ENCODE measurements around the gene SLC1A4. TPM values are rescaled to one million over a fixed set of nuclear protein-coding genes. Genes with fewer than 3 reads are reported as not detected.
"Not testable (repeated sequence)": the region's sequence is repeated elsewhere in the genome, so short reads cannot be mapped to it uniquely, and the experiment has no call there.

Gene SLC1A4
- total and polyA plus RNA-seq, 7 donors = 3.4 to 50.3 (median 13.9) TPM

DNA sequence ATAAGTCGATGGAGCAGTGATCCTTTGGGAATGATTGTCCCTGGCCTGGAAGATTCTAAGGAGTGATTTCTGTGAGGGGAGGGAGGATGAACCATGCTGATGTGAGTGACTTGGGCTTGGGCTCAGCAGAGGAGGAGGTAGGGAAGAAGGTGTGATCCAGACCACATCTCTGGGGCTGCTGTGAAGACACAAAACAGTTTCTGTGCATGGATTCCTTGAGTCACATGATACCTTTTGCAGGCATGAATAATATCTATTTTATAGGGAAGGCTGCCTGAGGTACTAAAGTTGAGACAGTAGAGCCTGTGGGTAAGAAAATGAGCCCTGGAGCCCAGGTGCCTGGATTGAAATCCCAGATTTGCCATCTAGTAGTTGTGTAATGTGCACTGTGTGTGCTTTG is 29.8 kb downstream of the SLC1A4 start:
- DNase-seq (no peak), ATAC-seq (no peak)
- no peak overlapping the region for H3K4me3 ChIP-seq
- no peaks in the 10 kb centered on the region for H3K4me1 ChIP-seq
- no peaks in the 10 kb centered on the region for H3K27me3 ChIP-seq (ENCODE audit: insufficient read depth in 3 of 3, low read length in 2 of 3)
- TF ChIP-seq CTCF (IDR thresholded peaks at IDR 0.05) = no peak
- H3K27ac ChIP-seq = no peak overlapping the region
- H3K9me3 ChIP-seq = no peaks in the 10 kb centered on the region
- peaks cover 5 to 99% of the 10 kb centered on the region in 2 donors for H3K36me3 ChIP-seq (ENCODE audit: insufficient read depth in 1 of 2, low read depth in 1 of 2)
- intact Hi-C loops (cut with DNase I) = no loop called here
- WGBS, 3 donors = 42 to 70% (median 70%) methylated on average over 1 of the region's 1 CpG

GRCh38 chr2:65019675-65020195 is 30.5 kb downstream of the SLC1A4 start:
- ATAC-seq = no peak
- no peak for TF ChIP-seq CTCF (IDR thresholded peaks at IDR 0.05)
- Histone ChIP-seq H3K4me1 (no peaks in the 10 kb centered on the region), H3K9me3 (no peaks in the 10 kb centered on the region), H3K4me3 (no peak overlapping the region), H3K27me3 (ENCODE audit: insufficient read depth in 3 of 3, low read length in 2 of 3) (no peaks in the 10 kb centered on the region), H3K27ac (no peak overlapping the region), H3K36me3 (ENCODE audit: insufficient read depth in 1 of 2, low read depth in 1 of 2) (peaks cover 5 to 91% of the 10 kb centered on the region in 2 donors)
- intact Hi-C loops (cut with DNase I) = no loop called here
- WGBS, 3 donors = 91 to 99% (median 95%) methylated on average over 8 of the region's 8 CpGs
- no peak for DNase-seq

GRCh38 chr2:65020251-65020650 is 31.1 kb downstream of the SLC1A4 start:
- intact Hi-C loops (cut with DNase I) = not testable (repeated sequence)
- peaks cover 5 to 86% of the 10 kb centered on the region in 2 donors for H3K36me3 ChIP-seq (ENCODE audit: insufficient read depth in 1 of 2, low read depth in 1 of 2)

GRCh38 chr2:65020943-65021528 is 31.8 kb downstream of the SLC1A4 start:
- 48 to 68% (median 53%) methylated on average over 11 of the region's 11 CpGs for WGBS, 3 donors
- H3K27me3 ChIP-seq (ENCODE audit: insufficient read depth in 3 of 3, low read length in 2 of 3) = no peaks in the 10 kb centered on the region
- no peaks in the 10 kb centered on the region for H3K9me3 ChIP-seq
- no peak for TF ChIP-seq CTCF (IDR thresholded peaks at IDR 0.05)
- ATAC-seq = peak; percentile 13 to 57 (median 41)
- peaks cover 5 to 78% of the 10 kb centered on the region in 2 donors for H3K36me3 ChIP-seq (ENCODE audit: insufficient read depth in 1 of 2, low read depth in 1 of 2)
- H3K27ac ChIP-seq = peak overlapping the region; percentile 4
- no peaks in the 10 kb centered on the region for H3K4me1 ChIP-seq
- H3K4me3 ChIP-seq = no peak overlapping the region
- DNase-seq = no peak
- intact Hi-C loops (cut with DNase I) = no loop called here

More at GRCh38 chr2:65020251-65020650, 31.1 kb downstream of the SLC1A4 start:
- H3K27ac ChIP-seq; H3K27me3 ChIP-seq (ENCODE audit: insufficient read depth in 3 of 3, low read length in 2 of 3); H3K4me3 ChIP-seq; DNase-seq; H3K4me1 ChIP-seq; H3K9me3 ChIP-seq; ATAC-seq: not testable (repeated sequence)
- WGBS, 3 donors = 87 to 98% (median 97%) methylated on average over 1 of the region's 1 CpG

DNA sequence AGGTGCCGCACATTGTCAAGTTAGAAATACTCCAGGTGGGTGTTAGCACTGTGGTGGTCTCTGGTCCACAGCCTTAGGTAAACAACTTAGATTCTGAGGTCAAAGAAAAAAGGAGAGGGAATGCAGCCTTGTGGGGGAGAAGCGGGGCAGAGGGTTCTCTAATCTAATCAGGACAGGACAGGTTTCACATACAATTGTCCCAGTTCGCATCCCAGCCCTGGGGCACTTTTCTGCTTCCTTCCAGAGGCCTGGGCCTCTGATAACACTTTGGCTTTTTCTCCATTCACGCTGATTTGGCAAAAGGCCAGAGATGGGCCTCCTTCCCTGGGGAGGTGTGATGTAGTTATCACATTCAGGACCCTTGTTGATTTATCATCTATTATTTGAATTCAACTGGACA is 32.5 kb downstream of the SLC1A4 start:
- Histone ChIP-seq H3K4me1 (no peaks in the 10 kb centered on the region), H3K27ac (no peak overlapping the region), H3K36me3 (ENCODE audit: insufficient read depth in 1 of 2, low read depth in 1 of 2) (peaks cover 5 to 72% of the 10 kb centered on the region in 2 donors), H3K9me3 (no peaks in the 10 kb centered on the region), H3K4me3 (no peak overlapping the region), H3K27me3 (ENCODE audit: insufficient read depth in 3 of 3, low read length in 2 of 3) (no peaks in the 10 kb centered on the region)
- intact Hi-C loops (cut with DNase I) = no loop called here
- no peak for TF ChIP-seq CTCF (IDR thresholded peaks at IDR 0.05)
- DNase-seq (no peak), ATAC-seq (no peak)
- 72 to 81% (median 78%) methylated on average over 4 of the region's 4 CpGs for WGBS, 3 donors
